ENCODE results near the gene DACT3.

The DACT3 gene

GRCh38 chr19:46603752-46604231, 57.2 kb downstream of the DACT3 start:
- no peak overlapping the region for H3K4me2 ChIP-seq (ENCODE audit: low read length, poor library complexity, severe bottlenecking)
- peak overlapping the region in 1 of 2 experiments; percentile 27 for H2BK12ac ChIP-seq (ENCODE audit: low read length in 2 of 2)
- peaks cover 31% of the 10 kb centered on the region for H3K79me1 ChIP-seq (replicated peaks; ENCODE audit: low read length, poor library complexity, severe bottlenecking)
- H2AFZ ChIP-seq (ENCODE audit: low read depth, low read length) = no peak overlapping the region
- 88% methylated on average over 8 of the region's 9 CpGs for WGBS
- no peak overlapping the region for H3K18ac ChIP-seq (ENCODE audit: low read depth in 1 of 2, low read length in 2 of 2)
- H2AK5ac ChIP-seq (ENCODE audit: low read length, severe bottlenecking) = no peak overlapping the region
- H3K27ac ChIP-seq (ENCODE audit: low read length, poor library complexity, severe bottlenecking) = no peak overlapping the region
- peak overlapping the region; percentile 31 for H2BK15ac ChIP-seq (ENCODE audit: low read depth, poor library complexity, severe bottlenecking)
- peak overlapping the region; percentile 1 for H4K91ac ChIP-seq (ENCODE audit: low read length)
- no peak overlapping the region for H3K14ac ChIP-seq (ENCODE audit: low read length in 2 of 2)
- H3K9me3 ChIP-seq (ENCODE audit: control insufficient read depth, low read length) = no peaks in the 10 kb centered on the region
- H3K9ac ChIP-seq (ENCODE audit: low read length) = peak overlapping the region; percentile 100
- peak overlapping the region in 1 of 2 experiments; percentile 98 for H3K4me3 ChIP-seq (ENCODE audit: insufficient read depth in 1 of 2, low read depth in 1 of 2, low read length in 2 of 2)
- H2BK120ac ChIP-seq (ENCODE audit: low read depth, low read length) = no peak overlapping the region
- H3K23ac ChIP-seq (ENCODE audit: low read length in 2 of 2) = peak overlapping the region in 1 of 2 experiments; percentile 14
- DNase-seq = no peak
- H3K36me3 ChIP-seq (ENCODE audit: control insufficient read depth in 1 of 2, insufficient read depth in 2 of 2, low read depth in 1 of 2, low read length in 2 of 2) = peaks cover 35 to 45% of the 10 kb centered on the region in 2 experiments
- H3K27me3 ChIP-seq (ENCODE audit: control insufficient read depth in 1 of 2, insufficient read depth in 1 of 2, low read length in 2 of 2) = no peaks in the 10 kb centered on the region
- no peak overlapping the region for H2BK5ac ChIP-seq (ENCODE audit: low read depth, low read length, poor library complexity, severe bottlenecking)
- no peak overlapping the region for H4K8ac ChIP-seq (ENCODE audit: low read length)
- no peak overlapping the region for H3K4ac ChIP-seq (ENCODE audit: low read depth in 1 of 2, low read length in 2 of 2)
- peaks cover 26% of the 10 kb centered on the region for H3K4me1 ChIP-seq (ENCODE audit: control insufficient read depth, insufficient read depth, low read depth, low read length)

GRCh38 chr19:46603195-46603637, 57.8 kb downstream of the DACT3 start:
- no peak overlapping the region for H2BK5ac ChIP-seq (ENCODE audit: low read depth, low read length, poor library complexity, severe bottlenecking)
- H3K27ac ChIP-seq (ENCODE audit: low read length, poor library complexity, severe bottlenecking) = peak overlapping the region; percentile 15
- peak overlapping the region; percentile 82 for H3K4me2 ChIP-seq (ENCODE audit: low read length, poor library complexity, severe bottlenecking)
- no peak overlapping the region for H2AK5ac ChIP-seq (ENCODE audit: low read length, severe bottlenecking)
- no peak overlapping the region for H3K23ac ChIP-seq (ENCODE audit: low read length in 2 of 2)
- peaks cover 27% of the 10 kb centered on the region for H3K79me1 ChIP-seq (replicated peaks; ENCODE audit: low read length, poor library complexity, severe bottlenecking)
- H4K91ac ChIP-seq (ENCODE audit: low read length) = no peak overlapping the region
- peak overlapping the region in 1 of 2 experiments; percentile 27 for H3K18ac ChIP-seq (ENCODE audit: low read depth in 1 of 2, low read length in 2 of 2)
- H3K4ac ChIP-seq (ENCODE audit: low read depth in 1 of 2, low read length in 2 of 2) = no peak overlapping the region
- H2AFZ ChIP-seq (ENCODE audit: low read depth, low read length) = no peak overlapping the region
- H3K9me3 ChIP-seq (ENCODE audit: control insufficient read depth, low read length) = no peaks in the 10 kb centered on the region
- DNase-seq = no peak
- H3K4me3 ChIP-seq (ENCODE audit: insufficient read depth in 1 of 2, low read depth in 1 of 2, low read length in 2 of 2) = peak overlapping the region in 1 of 2 experiments; percentile 98
- H3K9ac ChIP-seq (ENCODE audit: low read length) = peak overlapping the region; percentile 100
- no peak overlapping the region for H4K8ac ChIP-seq (ENCODE audit: low read length)
- peaks cover 29 to 40% of the 10 kb centered on the region in 2 experiments for H3K36me3 ChIP-seq (ENCODE audit: control insufficient read depth in 1 of 2, insufficient read depth in 2 of 2, low read depth in 1 of 2, low read length in 2 of 2)
- 60% methylated on average over 1 of the region's 2 CpGs for WGBS
- H3K4me1 ChIP-seq (ENCODE audit: control insufficient read depth, insufficient read depth, low read depth, low read length) = peaks cover 26% of the 10 kb centered on the region
- no peak overlapping the region for H2BK120ac ChIP-seq (ENCODE audit: low read depth, low read length)
- H2BK15ac ChIP-seq (ENCODE audit: low read depth, poor library complexity, severe bottlenecking) = no peak overlapping the region
- no peaks in the 10 kb centered on the region for H3K27me3 ChIP-seq (ENCODE audit: control insufficient read depth in 1 of 2, insufficient read depth in 1 of 2, low read length in 2 of 2)
- no peak overlapping the region for H3K14ac ChIP-seq (ENCODE audit: low read length in 2 of 2)
- no peak overlapping the region for H2BK12ac ChIP-seq (ENCODE audit: low read length in 2 of 2)

- H3K4me1 ChIP-seq (ENCODE audit: control insufficient read depth, insufficient read depth, low read depth, low read length) = peaks cover 26% of the 10 kb centered on the region
- no peak overlapping the region for H2AK5ac ChIP-seq (ENCODE audit: low read length, severe bottlenecking)
- H3K36me3 ChIP-seq (ENCODE audit: control insufficient read depth in 1 of 2, insufficient read depth in 2 of 2, low read depth in 1 of 2, low read length in 2 of 2) = peaks cover 23 to 33% of the 10 kb centered on the region in 2 experiments
- peak overlapping the region; percentile 94 to 98 for H3K4me3 ChIP-seq (ENCODE audit: insufficient read depth in 1 of 2, low read depth in 1 of 2, low read length in 2 of 2)
- no peak overlapping the region for H3K18ac ChIP-seq (ENCODE audit: low read depth in 1 of 2, low read length in 2 of 2)
- peak overlapping the region in 1 of 2 experiments; percentile 60 for H2BK12ac ChIP-seq (ENCODE audit: low read length in 2 of 2)
- no peak overlapping the region for H2BK120ac ChIP-seq (ENCODE audit: low read depth, low read length)
- no peak for DNase-seq
- H3K27me3 ChIP-seq (ENCODE audit: control insufficient read depth in 1 of 2, insufficient read depth in 1 of 2, low read length in 2 of 2) = no peaks in the 10 kb centered on the region
- peak overlapping the region in 1 of 2 experiments; percentile 8 for H3K4ac ChIP-seq (ENCODE audit: low read depth in 1 of 2, low read length in 2 of 2)
- H3K23ac ChIP-seq (ENCODE audit: low read length in 2 of 2) = peak overlapping the region in 1 of 2 experiments; percentile 65
- no peak overlapping the region for H4K91ac ChIP-seq (ENCODE audit: low read length)
- H4K8ac ChIP-seq (ENCODE audit: low read length) = no peak overlapping the region
- H3K9me3 ChIP-seq (ENCODE audit: control insufficient read depth, low read length) = no peaks in the 10 kb centered on the region
- H3K79me1 ChIP-seq (replicated peaks; ENCODE audit: low read length, poor library complexity, severe bottlenecking) = peaks cover 21% of the 10 kb centered on the region
- peak overlapping the region in 1 of 2 experiments; percentile 95 for H3K14ac ChIP-seq (ENCODE audit: low read length in 2 of 2)
- H3K4me2 ChIP-seq (ENCODE audit: low read length, poor library complexity, severe bottlenecking) = peak overlapping the region; percentile 82
- peak overlapping the region; percentile 15 for H3K27ac ChIP-seq (ENCODE audit: low read length, poor library complexity, severe bottlenecking)
- H2BK5ac ChIP-seq (ENCODE audit: low read depth, low read length, poor library complexity, severe bottlenecking) = no peak overlapping the region
- H2AFZ ChIP-seq (ENCODE audit: low read depth, low read length) = no peak overlapping the region
- peak overlapping the region; percentile 100 for H3K9ac ChIP-seq (ENCODE audit: low read length)
- no peak overlapping the region for H2BK15ac ChIP-seq (ENCODE audit: low read depth, poor library complexity, severe bottlenecking)
- WGBS = 44% methylated on average over 23 of the region's 23 CpGs
Measured at GRCh38 chr19:46602392-46603194, 58.4 kb downstream of the DACT3 start.

All from mesenchymal stem cell (in vitro differentiated cells and primary cell).